ENCODE data around the gene ERGIC3.

ERGIC3 gene

GRCh38 chr20:35599776-35600120 is 57.9 kb downstream of the ERGIC3 start:
- DNase-seq, result no peak

GRCh38 chr20:35600176-35600992 is 58.5 kb downstream of the ERGIC3 start:
- no peak for DNase-seq

GRCh38 chr20:35600993-35601973 is 59.4 kb downstream of the ERGIC3 start:
- DNase-seq, result peak; percentile 81

GRCh38 chr20:35601990-35602389 is 60.1 kb downstream of the ERGIC3 start:
- DNase-seq, result no peak

GRCh38 chr20:35602851-35603495 is 61.1 kb downstream of the ERGIC3 start:
- DNase-seq, result no peak

- DNase-seq, result no peak
Measured at GRCh38 chr20:35603695-35604448, 62.0 kb downstream of the ERGIC3 start.

GRCh38 chr20:35604449-35604747 is 62.5 kb downstream of the ERGIC3 start:
- no peak for DNase-seq

- DNase-seq, result no peak
Measured at GRCh38 chr20:35606127-35606526, 64.2 kb downstream of the ERGIC3 start.

All from CD4-positive, alpha-beta T cell treated with Interleukin-15 for 1 hour (primary cell).